Measurements from ENCODE around the gene MAML2.

MAML2 gene

GRCh38 chr11:96006037-96006436, 337.0 kb downstream of the MAML2 start:
- TF ChIP-seq CTCF (IDR thresholded peaks at IDR 0.05; ENCODE audit: low read depth, low read length) = no peak
- DNase-seq (ENCODE audit: extremely low read depth, low read depth) = no peak

- no peak for DNase-seq (ENCODE audit: extremely low read depth, low read depth)
- no peak for TF ChIP-seq CTCF (IDR thresholded peaks at IDR 0.05; ENCODE audit: low read depth, low read length)
Measured at GRCh38 chr11:96004862-96005261, 338.1 kb downstream of the MAML2 start.

- no peak for DNase-seq (ENCODE audit: extremely low read depth, low read depth)
- no peak for TF ChIP-seq CTCF (IDR thresholded peaks at IDR 0.05; ENCODE audit: low read depth, low read length)
Measured at GRCh38 chr11:96002754-96003290, 340.2 kb downstream of the MAML2 start.

- DNase-seq (ENCODE audit: extremely low read depth, low read depth) = no peak
- no peak for TF ChIP-seq CTCF (IDR thresholded peaks at IDR 0.05; ENCODE audit: low read depth, low read length)
Measured at GRCh38 chr11:96002339-96002738, 340.7 kb downstream of the MAML2 start.

GRCh38 chr11:96001037-96001436, 342.0 kb downstream of the MAML2 start:
- DNase-seq (ENCODE audit: extremely low read depth, low read depth) = peak; percentile 88
- no peak for TF ChIP-seq CTCF (IDR thresholded peaks at IDR 0.05; ENCODE audit: low read depth, low read length)

- no peak for TF ChIP-seq CTCF (IDR thresholded peaks at IDR 0.05; ENCODE audit: low read depth, low read length)
- no peak for DNase-seq (ENCODE audit: extremely low read depth, low read depth)
Measured at GRCh38 chr11:95999711-96000406, 343.1 kb downstream of the MAML2 start.

- no peak for TF ChIP-seq CTCF (IDR thresholded peaks at IDR 0.05; ENCODE audit: low read depth, low read length)
Measured at GRCh38 chr11:95996621-95997235, 346.3 kb downstream of the MAML2 start.

More at GRCh38 chr11:95996621-95997235, 346.3 kb downstream of the MAML2 start:
- DNase-seq (ENCODE audit: extremely low read depth, low read depth) = no peak
